Heart right ventricle (tissue), 16 donors: ENCODE results near the gene CNOT8. TPM values are rescaled to one million over a fixed set of nuclear protein-coding genes. Genes with fewer than 3 reads are reported as not detected.

Experiments
- ATAC-seq, 8 donors: fragments of 200-7000 bp; cut with Tn5 transposase; one replicate each; pipeline ENCODE4 v1.9.1; 2020; ENCODE audit warnings: mild to moderate bottlenecking in 8 of 8, moderate library complexity in 8 of 8, moderate number of reproducible peaks in 1 of 8
- DNase-seq, 2 donors: peaks; one replicate each; pipeline ENCODE4 v3.0.0-alpha.2; 2020
- H3K27ac ChIP-seq, 10 donors: fragments of 200-600 bp; sonication (generic) in 2 of 10; one replicate each; pipeline versions ENCODE4 v1.5.0 to v1.8.0; 2020 to 2022; ENCODE audit warnings: mild to moderate bottlenecking in 3 of 10
- H3K27me3 ChIP-seq, 7 donors: fragments of 200-600 bp; one replicate each; pipeline ENCODE4 v1.8.0; 2021 to 2022; ENCODE audit warnings: mild to moderate bottlenecking in 2 of 7
- H3K36me3 ChIP-seq, 9 donors: fragments of 200-600 bp; sonication (generic) in 1 of 9; one replicate each; pipeline versions ENCODE4 v1.5.0 to v1.8.0; 2020 to 2022; ENCODE audit warnings: mild to moderate bottlenecking in 2 of 9
- H3K4me1 ChIP-seq, 9 donors: fragments of 200-600 bp; sonication (generic) in 1 of 9; one replicate each; pipeline versions ENCODE4 v1.5.0 to v1.8.0; 2020 to 2022; ENCODE audit warnings: mild to moderate bottlenecking in 4 of 9
- H3K4me3 ChIP-seq, 10 donors: fragments of 200-600 bp; sonication (generic) in 2 of 10; one replicate each; pipeline versions ENCODE4 v1.5.0 to v1.8.0; 2020 to 2022; ENCODE audit warnings: mild to moderate bottlenecking in 7 of 10, moderate library complexity in 2 of 10
- H3K9me3 ChIP-seq, 11 donors: fragments of 200-600 bp in 10 of 11; sonication (generic) in 2 of 11; one replicate each; pipeline versions ENCODE4 v1.5.0 to v1.8.0; 2013 to 2022; ENCODE audit warnings: mild to moderate bottlenecking in 2 of 11, control low read depth in 1 of 11, moderate library complexity in 1 of 11
- WGBS, 2 donors: extraction: QIAGEN DNeasy Blood & Tissue Kit; methylation state at CpG; one replicate each; pipeline ENCODE4 v1.1.7; 2013; ENCODE audit warnings: inconsistent platforms in 1 of 2; 5-methylcytosine and 5-hydroxymethylcytosine counted together
- intact Hi-C, 10 donors: fragments of 100-400 bp; cut with DNase I; formaldehyde crosslinking; loops; one replicate each; pipeline versions ENCODE4 v1.11.1 to v1.14.2; 2022
- polyA plus RNA-seq, 2 donors: library from polyadenylated mRNA; stranded (reverse); fragments of 200-250 nt; gene quantifications; one replicate each; pipeline ENCODE4 v1.2.3, GENCODE V29; 2013
- total RNA-seq, 10 donors: library from RNA; stranded (reverse); fragmentation: NEBNext Ultra II Directional in 3 of 10; extraction: Animal tissue kit (Norgen Biotek cat#: 25700) in 3 of 10; gene quantifications; one replicate each; pipeline versions ENCODE4 v1.2.1 to v1.2.4, GENCODE V29; 2021 to 2023
- TF ChIP-seq, protein P1 (sequence below), 9 donors: fragments of 200-600 bp; sonication (generic) in 2 of 9; IDR thresholded peaks; one replicate each; pipeline versions ENCODE4 v1.5.0 to v1.8.0; 2021 to 2022; ENCODE audit warnings: antibody characterized with exemption in 9 of 9, mild to moderate bottlenecking in 5 of 9, moderate library complexity in 1 of 9
- donor health status: Arrhythmogenic right ventricular cardiomyopathy.
- donor health status: ischemic (EF 13 %, LVEDD 7.1; RV severe dilation, severe dysfunction).
- donor health status: healthy with polysubstance abuse.
- donor health status: DM: no; HTN: yes; CAD: no.
- donor health status: DM: no; HTN: no; CAD: no.
- donor health status: ischemic (EF 25% LVEDD 6.9; RV normal size, moderate dysfunction).
- donor health status: ischemic (EF 25% LVEDD 5.7; RV mildly dilated, moderate dysfunction).
- donor health status: healthy.
- donor health status: DM: yes; HTN: yes; CAD: no.
- donor health status: Ischemic cardiomyopathy.
- donor health status: ischemic (EF 35%, LVEDD 5.7; RV mildly dilated, moderate dysfunction).
- donor health status: nonischemic (EF 11% LVEDD 7.7; RV severe dilation, severe dysfunction).
- donor health status: DM: yes; HTN: yes; CAD: no.
- donor health status: PGD.
- donor health status: ischemic (EF 29% LVEDD 5.4; RV normal size, mild dysfunction).
- donor health status: nonischemic (EF 23%, LVEDD 6.1; RV moderate dilation, normal function).

CNOT8 gene
- total and polyA plus RNA-seq, 12 donors, result 20.9 to 29.8 (median 22.1) TPM

DNA sequence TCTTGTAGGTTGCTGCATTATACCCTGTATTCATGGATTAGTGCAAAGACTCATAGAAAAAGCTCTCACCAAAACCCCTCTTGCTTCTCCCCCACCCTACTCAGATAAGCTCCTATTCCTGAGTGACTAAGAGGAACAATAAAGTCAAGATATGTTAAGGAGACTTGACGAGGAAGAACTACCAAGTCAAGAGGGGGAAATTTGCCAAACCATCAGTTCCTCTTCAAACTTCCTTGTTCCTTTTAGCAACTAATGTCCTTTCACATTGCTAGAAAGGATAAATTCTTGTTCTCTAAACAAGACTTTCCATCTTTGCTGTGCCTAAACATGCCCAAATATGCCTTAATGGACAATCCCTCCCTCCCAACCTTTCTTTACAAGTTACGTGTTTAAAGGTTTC, 27.0 kb downstream of the CNOT8 start:
- intact Hi-C loops, result no loop called here
- TF ChIP-seq, protein P1, sequence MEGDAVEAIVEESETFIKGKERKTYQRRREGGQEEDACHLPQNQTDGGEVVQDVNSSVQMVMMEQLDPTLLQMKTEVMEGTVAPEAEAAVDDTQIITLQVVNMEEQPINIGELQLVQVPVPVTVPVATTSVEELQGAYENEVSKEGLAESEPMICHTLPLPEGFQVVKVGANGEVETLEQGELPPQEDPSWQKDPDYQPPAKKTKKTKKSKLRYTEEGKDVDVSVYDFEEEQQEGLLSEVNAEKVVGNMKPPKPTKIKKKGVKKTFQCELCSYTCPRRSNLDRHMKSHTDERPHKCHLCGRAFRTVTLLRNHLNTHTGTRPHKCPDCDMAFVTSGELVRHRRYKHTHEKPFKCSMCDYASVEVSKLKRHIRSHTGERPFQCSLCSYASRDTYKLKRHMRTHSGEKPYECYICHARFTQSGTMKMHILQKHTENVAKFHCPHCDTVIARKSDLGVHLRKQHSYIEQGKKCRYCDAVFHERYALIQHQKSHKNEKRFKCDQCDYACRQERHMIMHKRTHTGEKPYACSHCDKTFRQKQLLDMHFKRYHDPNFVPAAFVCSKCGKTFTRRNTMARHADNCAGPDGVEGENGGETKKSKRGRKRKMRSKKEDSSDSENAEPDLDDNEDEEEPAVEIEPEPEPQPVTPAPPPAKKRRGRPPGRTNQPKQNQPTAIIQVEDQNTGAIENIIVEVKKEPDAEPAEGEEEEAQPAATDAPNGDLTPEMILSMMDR (IDR thresholded peaks at IDR 0.05), result no peak
- peaks cover 0 to 45% (median 25%) of the 10 kb centered on the region in 11 donors for H3K9me3 ChIP-seq
- 94% methylated on average over 2 of the region's 2 CpGs for WGBS, 2 donors
- no peaks in the 10 kb centered on the region for H3K27me3 ChIP-seq
- H3K36me3 ChIP-seq, result peaks cover 0 to 65% (median 46%) of the 10 kb centered on the region in 9 donors
- no peak overlapping the region for H3K4me3 ChIP-seq
- no peak overlapping the region for H3K27ac ChIP-seq
- peaks cover 0 to 20% (median 7%) of the 10 kb centered on the region in 9 donors for H3K4me1 ChIP-seq
- no peak for ATAC-seq
- no peak for DNase-seq

- Histone ChIP-seq H3K9me3 (peaks cover 0 to 11% (median 0%) of the 10 kb centered on the region in 11 donors), H3K27ac (no peak overlapping the region), H3K4me1 (no peaks in the 10 kb centered on the region), H3K27me3 (no peaks in the 10 kb centered on the region), H3K4me3 (no peak overlapping the region), H3K36me3 (peaks cover 3 to 100% (median 79%) of the 10 kb centered on the region in 9 donors)
- intact Hi-C loops, result loop anchor here in 1 of 10 donors (5.0 kb wide), 1 partner anchor 1885 kb away; no protein-coding TSS in a partner anchor
- TF ChIP-seq, protein P1 (IDR thresholded peaks at IDR 0.05), result no peak
- DNase-seq, result peak in 1 of 2 donors; percentile 16
- ATAC-seq, result peak in 4 of 8 donors; percentile 44 to 85 (median 52)
- 74 to 81% methylated on average over 13 of the region's 13 CpGs for WGBS, 2 donors
Measured at GRCh38 chr5:154892369-154892771, 33.9 kb downstream of the CNOT8 start.

DNA sequence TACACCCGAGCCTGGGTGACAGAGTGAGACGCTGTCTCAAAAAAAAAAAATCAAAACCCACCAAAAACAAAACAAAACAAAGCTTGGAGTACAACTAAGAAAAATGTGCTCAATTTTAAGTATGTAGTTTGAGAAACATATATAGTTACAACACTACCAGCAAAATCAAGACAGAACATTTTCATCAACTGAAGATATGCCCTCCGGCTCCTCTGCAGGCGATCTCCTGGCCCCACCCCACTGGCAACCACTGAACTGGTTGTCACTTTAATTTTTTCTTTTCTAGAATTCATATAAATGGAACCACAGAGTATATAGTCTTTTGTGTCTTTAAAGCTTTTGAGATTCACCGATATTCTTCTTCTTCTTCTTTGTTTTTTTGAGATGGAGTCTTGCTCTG, 35.0 kb downstream of the CNOT8 start:
- DNase-seq (no peak), ATAC-seq (no peak)
- H3K27ac ChIP-seq, result no peak overlapping the region
- H3K27me3 ChIP-seq, result no peaks in the 10 kb centered on the region
- intact Hi-C loops, result loop anchor here in 1 of 10 donors (5.0 kb wide), 1 partner anchor 1886 kb away; no protein-coding TSS in a partner anchor
- TF ChIP-seq, protein P1 (IDR thresholded peaks at IDR 0.05), result no peak
- no peaks in the 10 kb centered on the region for H3K4me1 ChIP-seq
- H3K9me3 ChIP-seq, result peaks cover 0 to 1% (median 0%) of the 10 kb centered on the region in 11 donors
- 85 to 89% methylated on average over 5 of the region's 5 CpGs for WGBS, 2 donors
- H3K4me3 ChIP-seq, result no peak overlapping the region
- H3K36me3 ChIP-seq, result peaks cover 3 to 100% (median 80%) of the 10 kb centered on the region in 9 donors

GRCh38 chr5:154895606-154896561, 37.5 kb downstream of the CNOT8 start:
- ATAC-seq (no peak), DNase-seq (no peak)
- no peak overlapping the region for H3K27ac ChIP-seq
- TF ChIP-seq, protein P1 (IDR thresholded peaks at IDR 0.05), result no peak
- H3K4me1 ChIP-seq, result no peaks in the 10 kb centered on the region
- no peaks in the 10 kb centered on the region for H3K27me3 ChIP-seq
- 91% methylated on average over 14 of the region's 14 CpGs for WGBS, 2 donors
- H3K4me3 ChIP-seq, result no peak overlapping the region
- H3K36me3 ChIP-seq, result peaks cover 0 to 100% (median 63%) of the 10 kb centered on the region in 9 donors
- intact Hi-C loops, result no loop called here
- H3K9me3 ChIP-seq, result no peaks in the 10 kb centered on the region
